ENCODE measurements around the gene RAB3GAP2.

The RAB3GAP2 gene

GRCh38 chr1:220135755-220136154 lies 136.5 kb downstream of the RAB3GAP2 start:
- H3K4me2 ChIP-seq (ENCODE audit: low read depth, low read length, poor library complexity, severe bottlenecking) = no peak overlapping the region
- H3K36me3 ChIP-seq (ENCODE audit: insufficient read depth, low read length) = peaks cover 53% of the 10 kb centered on the region; the same call in 1 of the 2 replicates
- no peak overlapping the region for H2AFZ ChIP-seq (ENCODE audit: low read length)
- no peaks in the 10 kb centered on the region for H3F3A ChIP-seq (ENCODE audit: low read depth)
- no peaks in the 10 kb centered on the region for H3K79me2 ChIP-seq (ENCODE audit: insufficient read depth, low read length)
- H3K27me3 ChIP-seq (ENCODE audit: insufficient read depth, low read length, poor library complexity, severe bottlenecking) = no peaks in the 10 kb centered on the region
- H3K4me1 ChIP-seq (ENCODE audit: insufficient read depth, low read length, poor library complexity, severe bottlenecking) = peaks cover 14% of the 10 kb centered on the region
- H3K9me2 ChIP-seq (replicated peaks; ENCODE audit: low read depth, low read length) = no peaks in the 10 kb centered on the region
- no peaks in the 10 kb centered on the region for H4K20me1 ChIP-seq (ENCODE audit: insufficient read depth, low read length, poor library complexity, severe bottlenecking)
- no peak overlapping the region for H3K9ac ChIP-seq (ENCODE audit: low read depth, low read length, poor library complexity, severe bottlenecking)
- no peak overlapping the region for H3K4me3 ChIP-seq (ENCODE audit: low read length, poor library complexity, severe bottlenecking)
- TF ChIP-seq CTCF (conservative IDR thresholded peaks at IDR 0.05; ENCODE audit: low read length) (no peak), EZH2phosphoT487 (IDR thresholded peaks at IDR 0.05; ENCODE audit: borderline replicate concordance) (no peak)
- H3K9me3 ChIP-seq (ENCODE audit: insufficient read depth, low read depth, low read length) = no peaks in the 10 kb centered on the region

- Histone ChIP-seq H3K27me3 (ENCODE audit: insufficient read depth, low read length, poor library complexity, severe bottlenecking) (no peaks in the 10 kb centered on the region), H3K4me3 (ENCODE audit: low read length, poor library complexity, severe bottlenecking) (no peak overlapping the region), H2AFZ (ENCODE audit: low read length) (no peak overlapping the region), H3K9me2 (replicated peaks; ENCODE audit: low read depth, low read length) (no peaks in the 10 kb centered on the region), H3K9ac (ENCODE audit: low read depth, low read length, poor library complexity, severe bottlenecking) (no peak overlapping the region), H3F3A (ENCODE audit: low read depth) (no peaks in the 10 kb centered on the region), H3K4me2 (ENCODE audit: low read depth, low read length, poor library complexity, severe bottlenecking) (no peak overlapping the region), H3K4me1 (ENCODE audit: insufficient read depth, low read length, poor library complexity, severe bottlenecking) (no peaks in the 10 kb centered on the region), H3K9me3 (ENCODE audit: insufficient read depth, low read depth, low read length) (no peaks in the 10 kb centered on the region), H3K36me3 (ENCODE audit: insufficient read depth, low read length) (peaks cover 56% of the 10 kb centered on the region), H4K20me1 (ENCODE audit: insufficient read depth, low read length, poor library complexity, severe bottlenecking) (no peaks in the 10 kb centered on the region), H3K79me2 (ENCODE audit: insufficient read depth, low read length) (no peaks in the 10 kb centered on the region)
- TF ChIP-seq EZH2phosphoT487 (IDR thresholded peaks at IDR 0.05; ENCODE audit: borderline replicate concordance) (no peak), CTCF (conservative IDR thresholded peaks at IDR 0.05; ENCODE audit: low read length) (no peak)
These were observed 142.6 kb downstream of the RAB3GAP2 start for GRCh38 chr1:220129479-220130210.

GRCh38 chr1:220127076-220127475 lies 145.2 kb downstream of the RAB3GAP2 start:
- Histone ChIP-seq H3K27me3 (ENCODE audit: insufficient read depth, low read length, poor library complexity, severe bottlenecking) (no peaks in the 10 kb centered on the region), H3K79me2 (ENCODE audit: insufficient read depth, low read length) (no peaks in the 10 kb centered on the region), H3F3A (ENCODE audit: low read depth) (0 out of 2 replicates have a peak, but pooled peaks cover 4% of the 10 kb centered on the region), H3K9me3 (ENCODE audit: insufficient read depth, low read depth, low read length) (no peaks in the 10 kb centered on the region), H3K9me2 (replicated peaks; ENCODE audit: low read depth, low read length) (no peaks in the 10 kb centered on the region), H3K36me3 (ENCODE audit: insufficient read depth, low read length) (peaks cover 36% of the 10 kb centered on the region), H4K20me1 (ENCODE audit: insufficient read depth, low read length, poor library complexity, severe bottlenecking) (no peaks in the 10 kb centered on the region), H3K4me2 (ENCODE audit: low read depth, low read length, poor library complexity, severe bottlenecking) (no peak overlapping the region), H2AFZ (ENCODE audit: low read length) (no peak overlapping the region), H3K9ac (ENCODE audit: low read depth, low read length, poor library complexity, severe bottlenecking) (no peak overlapping the region), H3K4me1 (ENCODE audit: insufficient read depth, low read length, poor library complexity, severe bottlenecking) (no peaks in the 10 kb centered on the region), H3K4me3 (ENCODE audit: low read length, poor library complexity, severe bottlenecking) (no peak overlapping the region)
- no peak for TF ChIP-seq CTCF (conservative IDR thresholded peaks at IDR 0.05; ENCODE audit: low read length)
- no peak for TF ChIP-seq EZH2phosphoT487 (IDR thresholded peaks at IDR 0.05; ENCODE audit: borderline replicate concordance)
